ENCODE results near the gene YTHDF1.

GRCh38 chr20:63243604-63244247, 27.8 kb upstream of the YTHDF1 start:
- TF ChIP-seq EZH2 (IDR thresholded peaks at IDR 0.05; ENCODE audit: borderline replicate concordance) (no peak), CTCF (IDR thresholded peaks at IDR 0.05; ENCODE audit: poor library complexity) (no peak)

All from hepatocyte (in vitro differentiated cells).